ENCODE data around the gene TSPEAR.

Gene TSPEAR

GRCh38 chr21:44547656-44548331, 163.6 kb downstream of the TSPEAR start:
- DNase-seq (ENCODE audit: low spot score), result no peak

DNA sequence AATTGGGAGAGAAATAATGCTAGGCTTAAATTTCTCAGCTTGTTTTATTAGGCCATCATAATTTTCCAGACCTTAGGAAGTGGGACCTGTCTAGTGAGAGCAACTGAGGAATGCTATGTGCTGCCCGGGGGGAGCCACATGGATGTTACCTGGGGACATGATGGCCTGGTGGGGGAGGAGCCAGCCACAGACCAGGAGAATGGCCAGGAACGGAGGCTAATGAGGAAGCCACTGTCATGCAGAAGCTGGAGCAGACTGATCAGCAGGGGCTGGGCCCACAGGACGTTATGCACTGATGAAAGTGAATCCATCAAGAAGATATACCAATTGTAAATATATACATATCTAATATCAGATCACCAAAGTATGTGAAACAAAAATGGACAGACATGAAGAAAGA, 166.8 kb downstream of the TSPEAR start:
- no peak for DNase-seq (ENCODE audit: low spot score)

- no peak for DNase-seq (ENCODE audit: low spot score)
Observed at GRCh38 chr21:44542716-44543115, 168.7 kb downstream of the TSPEAR start.

DNA sequence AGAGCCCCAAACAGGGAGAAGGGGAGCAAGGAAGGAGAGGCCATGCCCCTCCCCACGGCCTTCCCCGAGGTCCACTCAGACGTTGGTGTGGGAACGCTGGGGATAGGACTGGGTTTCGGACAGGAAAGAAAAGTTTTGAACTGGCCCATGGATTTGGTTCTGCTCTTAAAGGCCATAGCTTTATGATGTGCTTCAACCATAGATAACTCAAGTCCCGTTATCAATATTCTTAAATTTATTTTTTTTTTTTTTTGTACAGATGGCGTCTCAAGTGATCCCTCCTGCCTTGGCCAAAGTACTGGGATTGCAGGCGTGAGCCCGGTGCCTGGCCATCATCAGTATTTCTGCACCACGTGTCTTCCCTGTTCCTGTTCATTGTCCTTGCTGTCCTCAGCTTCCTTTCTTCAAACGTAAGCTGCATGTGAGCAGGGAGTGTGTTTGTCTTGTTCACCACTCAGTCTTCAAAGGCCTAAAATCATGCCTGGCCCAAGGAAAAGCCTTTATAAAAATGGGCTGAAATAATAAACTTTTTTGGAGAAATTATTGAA, 170.6 kb downstream of the TSPEAR start:
- no peak for DNase-seq (ENCODE audit: low spot score)

DNA sequence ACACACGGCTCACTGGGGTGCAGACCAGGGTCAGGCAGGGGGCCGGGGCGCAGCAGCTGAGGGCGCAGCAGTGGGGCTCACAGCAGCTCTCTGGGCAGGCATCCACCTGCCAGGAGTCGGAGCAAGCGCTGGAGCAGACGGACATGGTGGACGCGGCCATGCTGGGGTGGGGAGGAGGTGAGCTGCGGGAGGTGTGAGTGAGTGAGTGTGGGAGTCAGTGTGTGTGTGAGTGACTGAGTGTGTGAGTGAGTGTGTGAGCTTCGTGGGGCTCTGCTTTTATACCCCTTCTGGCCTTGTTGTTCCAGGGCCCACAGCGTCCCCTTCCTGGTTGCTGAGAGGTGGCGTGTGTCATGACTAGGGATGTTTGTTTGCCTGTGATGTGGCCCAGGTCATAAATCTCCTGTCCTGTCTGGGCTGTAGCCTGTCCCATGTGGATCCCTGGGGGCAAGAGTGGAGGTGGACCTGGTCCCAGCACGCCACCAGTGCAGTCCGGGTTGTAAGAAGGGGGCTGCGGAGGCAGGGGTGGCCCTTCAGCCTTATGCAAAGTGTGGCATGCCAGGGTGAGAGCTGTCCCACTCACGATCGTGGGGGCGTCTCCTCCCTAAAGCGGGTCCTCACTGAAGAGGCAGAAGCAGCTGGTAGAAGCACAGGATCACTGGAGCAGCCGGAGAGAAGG, 171.2 kb downstream of the TSPEAR start, which contains the start of gene KRTAP10-1:
Gene KRTAP10-1 (minus strand): TSS at position 205 of the 676 bp plus-strand sequence. CDS start 45 bp downstream, at position 160.
- DNase-seq (ENCODE audit: low spot score), result no peak

DNA sequence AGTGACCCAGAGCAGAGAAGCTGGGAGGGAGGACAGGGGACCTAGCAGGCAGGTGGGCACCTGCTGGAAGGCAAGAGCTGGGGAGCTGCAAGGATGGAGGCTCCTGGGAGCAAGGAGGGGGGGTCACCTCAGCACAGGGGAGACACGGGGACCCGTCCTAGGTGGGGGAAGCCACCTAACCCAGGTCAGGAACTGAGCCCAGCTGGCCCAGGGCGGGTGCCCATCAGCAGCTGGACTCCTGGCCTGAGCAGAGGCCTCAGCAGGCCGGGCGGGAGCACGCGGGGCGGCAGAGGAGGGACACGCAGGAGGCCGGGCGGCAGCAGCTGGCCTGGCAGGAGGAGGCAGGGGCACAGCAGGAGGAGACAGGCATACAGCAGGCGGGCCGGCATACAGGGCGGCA, 172.3 kb downstream of the TSPEAR start:
- no peak for DNase-seq (ENCODE audit: low spot score)

DNA sequence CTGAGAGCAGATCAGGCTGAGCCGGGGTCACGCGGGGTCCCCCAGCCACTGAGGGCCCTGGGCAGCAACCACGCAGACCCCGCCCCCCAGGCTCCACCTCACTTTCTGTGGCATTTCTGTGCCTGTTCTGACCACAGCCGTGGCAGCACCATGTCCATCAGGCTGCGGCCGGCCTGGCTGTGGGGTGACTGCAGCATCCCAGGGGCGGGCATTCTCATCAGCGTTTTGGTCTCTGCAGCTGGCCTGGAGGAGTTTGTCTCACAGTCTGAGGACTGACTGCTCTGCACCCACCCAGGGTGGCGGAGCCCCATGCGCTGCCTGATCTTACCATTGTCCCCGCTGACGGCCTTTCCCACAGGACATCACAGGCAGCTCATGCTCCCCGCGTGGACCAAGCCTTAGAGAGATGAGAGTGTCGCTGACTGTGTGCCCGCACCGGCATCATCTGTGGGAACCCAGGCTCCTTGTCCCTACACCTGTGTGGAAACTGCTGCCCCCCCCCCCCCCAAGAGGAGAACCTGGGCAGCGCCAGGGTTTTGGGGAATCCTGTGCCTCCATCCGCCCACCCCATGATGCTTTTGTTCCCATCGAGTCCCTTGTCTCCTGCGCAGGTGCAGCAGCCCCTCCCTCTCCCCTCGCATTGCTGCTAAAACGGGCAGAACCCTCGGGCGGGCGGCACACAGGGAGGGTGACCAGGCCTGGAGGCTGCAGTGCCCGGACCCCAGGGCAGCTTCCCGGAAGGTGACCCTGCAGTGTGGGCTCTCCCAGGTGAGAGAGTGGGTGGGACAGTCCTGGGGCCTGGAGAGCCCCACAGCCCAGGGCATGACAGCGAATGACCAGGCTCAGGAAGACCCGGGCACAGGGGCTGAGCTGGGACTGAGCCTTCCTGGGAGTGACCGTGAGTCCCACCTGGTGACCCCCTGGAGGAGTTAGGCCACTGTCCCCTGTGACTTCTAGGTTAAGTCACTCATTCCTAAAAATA, 173.2 kb downstream of the TSPEAR start:
- no peak for DNase-seq (ENCODE audit: low spot score)

- no peak for DNase-seq (ENCODE audit: low spot score)
Observed at GRCh38 chr21:44535963-44536362, 175.4 kb downstream of the TSPEAR start.

DNA sequence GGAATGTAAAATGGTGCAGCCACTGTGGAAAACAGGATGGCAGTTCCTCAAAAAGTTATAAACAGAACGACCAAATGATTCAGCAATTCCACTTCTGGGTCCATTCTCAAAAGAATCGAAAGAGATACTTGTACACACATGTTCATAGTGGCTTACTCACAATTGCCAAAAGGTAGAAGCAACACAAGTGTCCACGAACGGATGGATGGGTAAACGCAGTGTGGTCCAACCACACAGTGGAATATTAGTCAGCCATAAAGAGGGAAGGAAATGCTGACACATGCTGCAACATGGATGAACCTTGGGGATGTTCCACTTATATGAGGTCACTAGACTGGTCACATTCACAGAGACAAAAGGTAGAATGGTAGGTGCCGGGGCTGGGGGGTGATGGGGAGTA, 176.7 kb downstream of the TSPEAR start:
- DNase-seq (ENCODE audit: low spot score), result no peak

GRCh38 chr21:44533891-44534627, 177.3 kb downstream of the TSPEAR start:
- DNase-seq (ENCODE audit: low spot score), result no peak

- DNase-seq (ENCODE audit: low spot score), result no peak
Observed at GRCh38 chr21:44533121-44533890, 178.1 kb downstream of the TSPEAR start.

DNA sequence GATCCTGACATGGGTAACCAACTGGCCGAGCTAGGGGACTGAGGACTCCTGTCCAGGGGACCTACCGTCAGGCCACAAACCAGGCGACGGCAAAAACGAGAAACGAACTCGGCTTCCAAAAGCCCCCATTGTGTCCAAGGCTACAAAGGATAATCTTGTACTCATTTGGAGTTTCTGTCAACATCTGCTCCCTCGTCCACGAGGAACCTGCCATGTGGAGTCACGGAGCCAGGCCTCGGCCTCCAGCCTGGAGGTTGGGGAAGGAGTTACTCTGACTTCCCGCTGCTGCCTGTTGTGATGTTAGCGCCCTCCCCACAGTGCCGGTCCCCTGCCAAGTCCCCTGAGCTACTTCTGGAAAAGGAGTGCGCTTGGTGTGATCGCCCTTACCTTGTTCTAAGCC, 178.7 kb downstream of the TSPEAR start:
- DNase-seq (ENCODE audit: low spot score), result no peak

DNA sequence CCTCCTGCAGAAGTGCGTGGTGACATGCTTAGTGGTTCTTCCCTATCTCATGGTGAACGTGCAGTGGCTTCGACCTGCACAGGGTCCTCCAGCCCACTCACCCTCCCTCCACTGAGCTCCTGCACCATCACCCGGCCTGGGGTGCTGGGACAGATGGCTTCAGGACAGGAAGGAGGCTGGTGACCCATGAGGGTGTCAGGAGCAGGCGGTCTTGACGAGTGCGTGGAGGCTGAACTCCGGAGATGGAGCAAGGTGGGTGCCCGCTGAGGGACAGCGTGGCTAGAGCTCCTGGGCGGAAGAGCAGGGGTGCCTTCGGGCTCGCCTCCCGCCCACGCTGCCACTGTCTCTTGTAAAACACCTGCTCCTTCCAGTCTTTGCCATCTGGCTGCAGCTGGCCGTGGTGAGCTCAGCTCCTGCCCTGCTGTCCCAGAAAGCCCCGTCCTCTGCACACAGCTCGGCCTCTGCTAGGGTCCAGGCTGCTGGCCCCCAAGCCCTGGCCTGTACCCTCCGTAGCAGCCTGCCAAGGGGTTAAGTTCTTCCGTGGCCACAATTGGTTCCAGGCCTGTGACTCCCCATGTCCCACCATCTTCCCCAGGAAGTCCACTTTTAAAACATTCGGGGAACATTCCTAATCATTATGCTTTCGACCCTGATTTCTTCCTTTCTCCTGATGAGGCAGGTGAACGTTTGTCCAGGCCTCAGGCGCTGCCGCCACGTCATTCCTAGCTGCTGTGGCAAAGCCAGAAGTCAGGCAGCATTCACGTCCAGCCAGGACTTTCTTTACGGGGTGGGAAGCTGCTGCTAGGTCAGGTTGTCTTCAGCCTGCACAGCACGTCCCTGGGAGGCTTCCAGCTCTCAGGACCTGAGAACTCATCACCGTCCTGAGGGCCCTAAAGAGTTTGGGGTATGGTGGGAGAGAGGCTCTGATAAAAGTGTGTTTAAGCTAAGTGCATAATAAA, 179.5 kb downstream of the TSPEAR start:
- DNase-seq (ENCODE audit: low spot score), result no peak

- DNase-seq (ENCODE audit: low spot score), result no peak
Observed at GRCh38 chr21:44530903-44531605, 180.3 kb downstream of the TSPEAR start.

DNA sequence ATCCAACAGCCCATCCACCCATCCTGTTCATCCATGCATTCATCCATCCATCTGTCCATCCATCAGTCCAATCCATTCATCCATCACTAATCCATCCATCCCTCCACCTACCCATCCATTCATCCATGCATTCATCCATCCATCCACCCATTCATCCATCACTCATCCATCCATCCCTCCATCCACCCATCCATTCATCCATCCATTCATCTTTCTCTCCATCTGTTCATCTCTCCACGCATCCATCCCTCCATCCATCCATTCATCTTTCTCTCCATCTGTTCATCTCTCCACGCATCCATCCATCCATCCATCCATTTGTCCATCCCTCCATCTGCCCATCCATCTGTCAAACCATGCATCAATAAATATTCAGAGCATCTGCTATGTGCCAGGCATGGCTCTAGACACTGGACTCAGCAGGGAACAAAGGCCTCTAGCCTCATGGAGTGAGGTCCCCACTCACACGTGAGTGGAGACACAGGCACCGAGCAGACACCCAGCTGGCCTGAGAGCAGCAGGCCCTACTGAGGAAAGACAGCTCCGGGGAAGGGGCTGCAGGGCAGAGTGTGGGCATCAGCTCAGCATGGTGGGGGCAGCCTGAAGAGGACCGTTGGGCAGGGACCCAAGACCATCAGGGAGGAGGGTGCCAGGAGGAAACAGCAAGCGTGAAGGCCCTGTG, 181.0 kb downstream of the TSPEAR start:
- no peak for DNase-seq (ENCODE audit: low spot score)

- no peak for DNase-seq (ENCODE audit: low spot score)
Observed at GRCh38 chr21:44529503-44530125, 181.8 kb downstream of the TSPEAR start.

DNA sequence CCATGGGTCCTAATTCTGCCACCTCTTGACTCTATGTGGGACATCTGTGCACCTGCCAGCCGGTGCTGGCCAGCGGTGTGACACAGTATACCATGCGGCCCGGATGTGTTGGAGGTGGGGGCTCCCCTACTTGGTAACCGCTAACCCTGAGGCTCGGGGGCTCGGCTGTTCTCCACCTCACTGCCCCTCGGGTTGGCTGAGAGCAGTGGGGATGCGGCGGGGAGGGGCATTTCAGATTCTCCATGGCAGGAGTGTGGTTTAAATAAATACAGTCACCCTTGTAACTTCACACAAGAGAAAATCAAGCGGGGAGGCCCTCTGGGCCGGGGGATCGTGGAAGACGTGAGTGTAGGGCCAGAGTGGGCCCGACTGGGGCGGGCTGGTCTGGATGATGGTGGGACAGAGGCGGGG, 182.4 kb downstream of the TSPEAR start:
- DNase-seq (ENCODE audit: low spot score), result no peak

DNA sequence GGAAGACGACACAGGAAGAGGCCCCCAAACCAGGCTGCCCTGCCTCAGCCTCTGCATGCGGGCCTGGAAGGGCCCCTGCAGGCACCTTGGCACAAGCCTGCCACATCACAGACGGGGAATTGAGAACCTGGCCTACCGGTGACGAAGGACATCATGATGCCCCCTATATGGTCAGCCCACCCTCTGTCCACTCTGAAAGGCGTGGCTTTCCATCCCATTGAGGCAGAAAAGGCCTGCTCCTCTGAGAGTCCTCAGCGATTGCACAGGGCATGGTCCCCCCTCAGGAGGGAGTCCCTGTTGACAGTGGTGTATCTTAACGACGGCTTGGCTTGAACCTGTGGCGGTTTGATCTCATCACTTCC, 182.8 kb downstream of the TSPEAR start:
- no peak for DNase-seq (ENCODE audit: low spot score)
